Liver (tissue), 9 donors: ENCODE results near the gene TMEM86B. TPM values are rescaled to one million over a fixed set of nuclear protein-coding genes. Genes with fewer than 3 reads are reported as not detected.

ENCODE experiments used
- DNase-seq: peaks from one replicate; pipeline ENCODE4 v3.0.0-alpha.2; 2017; ENCODE audit warnings: low spot score
- H3K27ac ChIP-seq, 2 donors: one replicate each; pipeline ENCODE4 v1.7.0; 2013; ENCODE audit warnings: inconsistent platforms in 2 of 2, low read length in 2 of 2, control low read depth in 1 of 2, low read depth in 1 of 2, mild to moderate bottlenecking in 1 of 2
- H3K27me3 ChIP-seq, 4 donors: one replicate each; pipeline versions ENCODE4 v1.6.1 to v1.7.0; 2013; ENCODE audit warnings: low read length in 3 of 4, inconsistent platforms in 1 of 4, mild to moderate bottlenecking in 1 of 4, moderate library complexity in 1 of 4; ENCODE audit not compliant: control insufficient read depth in 4 of 4, insufficient read depth in 4 of 4
- H3K36me3 ChIP-seq, 4 donors: one replicate each; pipeline versions ENCODE4 v1.6.1 to v1.7.0; 2013; ENCODE audit warnings: low read length in 3 of 4, mild to moderate bottlenecking in 3 of 4, low read depth in 1 of 4, moderate library complexity in 1 of 4; ENCODE audit not compliant: control insufficient read depth in 4 of 4, insufficient read depth in 3 of 4
- H3K4me1 ChIP-seq, 4 donors: one replicate each; pipeline versions ENCODE4 v1.6.1 to v1.7.0; 2013; ENCODE audit warnings: low read length in 3 of 4, mild to moderate bottlenecking in 3 of 4, moderate library complexity in 1 of 4; ENCODE audit not compliant: control insufficient read depth in 4 of 4, insufficient read depth in 4 of 4
- H3K4me3 ChIP-seq, 3 donors: one replicate each; pipeline versions ENCODE4 v1.6.1 to v1.7.0; 2013; ENCODE audit warnings: low read length in 3 of 3, control low read depth in 1 of 3, low read depth in 1 of 3, mild to moderate bottlenecking in 1 of 3
- H3K9ac ChIP-seq, 2 donors: one replicate each; pipeline ENCODE4 v1.7.0; 2013; ENCODE audit warnings: low read length in 2 of 2, mild to moderate bottlenecking in 2 of 2, moderate library complexity in 2 of 2, control low read depth in 1 of 2, low read depth in 1 of 2
- H3K9me3 ChIP-seq, 4 donors: one replicate each; pipeline versions ENCODE4 v1.6.1 to v1.7.0; 2013; ENCODE audit warnings: low read length in 3 of 4; ENCODE audit not compliant: control insufficient read depth in 4 of 4
- FOXA1 ChIP-seq: IDR thresholded peaks from 2 replicates; pipeline ENCODE4 v1.6.1; 2016; ENCODE audit warnings: antibody characterized with exemption
- FOXA2 ChIP-seq: IDR thresholded peaks from 2 replicates; pipeline ENCODE4 v1.6.1; 2016; ENCODE audit warnings: antibody characterized with exemption
- GABPA ChIP-seq, 2 donors: IDR thresholded peaks in 1 of 2; conservative IDR thresholded peaks in 1 of 2; 2 replicates each; pipeline ENCODE4 v1.6.1; 2016; ENCODE audit warnings: antibody characterized with exemption in 2 of 2, mild to moderate bottlenecking in 1 of 2, moderate library complexity in 1 of 2
- HNF4A ChIP-seq, 2 donors: conservative IDR thresholded peaks; 2 replicates each; pipeline ENCODE4 v1.6.1; 2016; ENCODE audit warnings: antibody characterized with exemption in 2 of 2, mild to moderate bottlenecking in 2 of 2
- JUND ChIP-seq, 2 donors: IDR thresholded peaks; 2 replicates each; pipeline ENCODE4 v1.6.1; 2016; ENCODE audit warnings: antibody characterized with exemption in 2 of 2
- RAD21 ChIP-seq, 2 donors: IDR thresholded peaks; 2 replicates each; pipeline ENCODE4 v1.6.1; 2016; ENCODE audit warnings: antibody characterized with exemption in 2 of 2, mild to moderate bottlenecking in 2 of 2
- RXRA ChIP-seq, 2 donors: IDR thresholded peaks; 2 replicates each; pipeline ENCODE4 v1.6.1; 2017 to 2018; ENCODE audit warnings: antibody characterized with exemption in 2 of 2, mild to moderate bottlenecking in 1 of 2
- SP1 ChIP-seq: IDR thresholded peaks from 2 replicates; pipeline ENCODE4 v1.6.1; 2018; ENCODE audit warnings: antibody characterized with exemption, mild to moderate bottlenecking
- YY1 ChIP-seq: IDR thresholded peaks from 2 replicates; pipeline ENCODE4 v1.6.1; 2016; ENCODE audit warnings: antibody characterized with exemption, mild to moderate bottlenecking
- WGBS: extraction: QIAGEN DNeasy Blood & Tissue Kit; methylation state at CpG from one replicate; pipeline ENCODE4 v1.1.7; 2013; 5-methylcytosine and 5-hydroxymethylcytosine counted together
- polyA plus RNA-seq, 2 donors: library from polyadenylated mRNA; stranded (reverse) in 1 of 2; unstranded in 1 of 2; fragments of 200-250 nt in 1 of 2; fragments of >200 nt in 1 of 2; fragmentation: Nextera tagmentation in 1 of 2; extraction: Ambion mirVana in 1 of 2; gene quantifications; one replicate each; pipeline versions ENCODE4 v1.2.1 to v1.2.3, GENCODE V29; 2013 to 2015
- total RNA-seq, 2 donors: library from RNA; depleted of rRNA; stranded (reverse); fragments of >200 nt; gene quantifications; one replicate each; pipeline ENCODE4 v1.2.3, GENCODE V29; 2014
- TF ChIP-seq, protein P1 (sequence below): fragments of 150-350 bp; IDR thresholded peaks from 2 replicates; pipeline ENCODE4 v1.5.1; 2017; ENCODE audit warnings: improper control_type of control experiment, low read depth, low read length; ENCODE audit not compliant: missing input control
- TF ChIP-seq, protein P2 (sequence below): IDR thresholded peaks from 2 replicates; pipeline ENCODE4 v1.6.1; 2016; ENCODE audit warnings: antibody characterized with exemption, mild to moderate bottlenecking
- TF ChIP-seq, protein P3 (sequence below): IDR thresholded peaks from 2 replicates; pipeline ENCODE4 v1.6.1; 2016; ENCODE audit warnings: antibody characterized with exemption
- TF ChIP-seq, protein P4 (sequence below): IDR thresholded peaks from 2 replicates; pipeline ENCODE4 v1.6.1; 2016; ENCODE audit warnings: antibody characterized with exemption
- TF ChIP-seq, protein P5 (sequence below): IDR thresholded peaks from 2 replicates; pipeline ENCODE4 v1.6.1; 2016; ENCODE audit warnings: antibody characterized with exemption
- donor health status: healthy.
- donor health status: healthy.
- donor health status: healthy.
- donor health status: healthy.
- donor health status: healthy.

Gene TMEM86B
- total and polyA plus RNA-seq, 4 donors: 4.8 to 20.1 (median 16.6) TPM

DNA sequence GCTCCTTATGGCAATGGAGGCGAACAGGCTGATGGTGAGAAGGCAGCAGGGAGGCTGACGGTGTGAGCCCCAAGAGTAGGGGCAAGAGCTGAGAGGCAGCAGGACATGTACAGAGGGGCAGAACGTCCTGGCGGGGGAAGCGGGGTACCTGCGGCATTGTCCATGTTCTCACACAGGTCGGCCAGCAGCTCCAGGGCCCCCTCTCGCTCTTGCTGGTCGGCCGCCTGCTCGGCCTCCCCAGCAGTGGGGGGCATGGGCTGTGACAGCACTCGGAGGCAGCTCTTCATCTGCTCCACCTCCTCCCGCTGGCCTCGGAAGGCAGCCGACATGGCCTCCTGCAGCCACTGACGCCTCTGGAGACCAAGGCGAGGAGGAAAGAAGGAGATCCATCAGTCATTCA lies 48.9 kb upstream of the TMEM86B start:
- Histone ChIP-seq H3K4me3 (no peak overlapping the region), H3K27ac (no peak overlapping the region), H3K9me3 (no peaks in the 10 kb centered on the region), H3K4me1 (peaks cover 7 to 15% (median 10%) of the 10 kb centered on the region in 4 donors), H3K9ac (no peak overlapping the region), H3K27me3 (no peaks in the 10 kb centered on the region), H3K36me3 (peaks cover 3 to 33% (median 5%) of the 10 kb centered on the region in 4 donors)
- no peak for DNase-seq
- no peak for TF ChIP-seq HNF4A (conservative IDR thresholded peaks at IDR 0.05)
- no peak for TF ChIP-seq GABPA (IDR thresholded peaks at IDR 0.05 in 1 of 2, conservative IDR thresholded peaks at IDR 0.05 in 1 of 2)
- TF ChIP-seq RAD21 (IDR thresholded peaks at IDR 0.05): no peak
- no peak for TF ChIP-seq FOXA1
- TF ChIP-seq, protein P1, sequence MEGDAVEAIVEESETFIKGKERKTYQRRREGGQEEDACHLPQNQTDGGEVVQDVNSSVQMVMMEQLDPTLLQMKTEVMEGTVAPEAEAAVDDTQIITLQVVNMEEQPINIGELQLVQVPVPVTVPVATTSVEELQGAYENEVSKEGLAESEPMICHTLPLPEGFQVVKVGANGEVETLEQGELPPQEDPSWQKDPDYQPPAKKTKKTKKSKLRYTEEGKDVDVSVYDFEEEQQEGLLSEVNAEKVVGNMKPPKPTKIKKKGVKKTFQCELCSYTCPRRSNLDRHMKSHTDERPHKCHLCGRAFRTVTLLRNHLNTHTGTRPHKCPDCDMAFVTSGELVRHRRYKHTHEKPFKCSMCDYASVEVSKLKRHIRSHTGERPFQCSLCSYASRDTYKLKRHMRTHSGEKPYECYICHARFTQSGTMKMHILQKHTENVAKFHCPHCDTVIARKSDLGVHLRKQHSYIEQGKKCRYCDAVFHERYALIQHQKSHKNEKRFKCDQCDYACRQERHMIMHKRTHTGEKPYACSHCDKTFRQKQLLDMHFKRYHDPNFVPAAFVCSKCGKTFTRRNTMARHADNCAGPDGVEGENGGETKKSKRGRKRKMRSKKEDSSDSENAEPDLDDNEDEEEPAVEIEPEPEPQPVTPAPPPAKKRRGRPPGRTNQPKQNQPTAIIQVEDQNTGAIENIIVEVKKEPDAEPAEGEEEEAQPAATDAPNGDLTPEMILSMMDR: no peak
- TF ChIP-seq, protein P2, sequence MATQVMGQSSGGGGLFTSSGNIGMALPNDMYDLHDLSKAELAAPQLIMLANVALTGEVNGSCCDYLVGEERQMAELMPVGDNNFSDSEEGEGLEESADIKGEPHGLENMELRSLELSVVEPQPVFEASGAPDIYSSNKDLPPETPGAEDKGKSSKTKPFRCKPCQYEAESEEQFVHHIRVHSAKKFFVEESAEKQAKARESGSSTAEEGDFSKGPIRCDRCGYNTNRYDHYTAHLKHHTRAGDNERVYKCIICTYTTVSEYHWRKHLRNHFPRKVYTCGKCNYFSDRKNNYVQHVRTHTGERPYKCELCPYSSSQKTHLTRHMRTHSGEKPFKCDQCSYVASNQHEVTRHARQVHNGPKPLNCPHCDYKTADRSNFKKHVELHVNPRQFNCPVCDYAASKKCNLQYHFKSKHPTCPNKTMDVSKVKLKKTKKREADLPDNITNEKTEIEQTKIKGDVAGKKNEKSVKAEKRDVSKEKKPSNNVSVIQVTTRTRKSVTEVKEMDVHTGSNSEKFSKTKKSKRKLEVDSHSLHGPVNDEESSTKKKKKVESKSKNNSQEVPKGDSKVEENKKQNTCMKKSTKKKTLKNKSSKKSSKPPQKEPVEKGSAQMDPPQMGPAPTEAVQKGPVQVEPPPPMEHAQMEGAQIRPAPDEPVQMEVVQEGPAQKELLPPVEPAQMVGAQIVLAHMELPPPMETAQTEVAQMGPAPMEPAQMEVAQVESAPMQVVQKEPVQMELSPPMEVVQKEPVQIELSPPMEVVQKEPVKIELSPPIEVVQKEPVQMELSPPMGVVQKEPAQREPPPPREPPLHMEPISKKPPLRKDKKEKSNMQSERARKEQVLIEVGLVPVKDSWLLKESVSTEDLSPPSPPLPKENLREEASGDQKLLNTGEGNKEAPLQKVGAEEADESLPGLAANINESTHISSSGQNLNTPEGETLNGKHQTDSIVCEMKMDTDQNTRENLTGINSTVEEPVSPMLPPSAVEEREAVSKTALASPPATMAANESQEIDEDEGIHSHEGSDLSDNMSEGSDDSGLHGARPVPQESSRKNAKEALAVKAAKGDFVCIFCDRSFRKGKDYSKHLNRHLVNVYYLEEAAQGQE: no peak
- TF ChIP-seq, protein P3, sequence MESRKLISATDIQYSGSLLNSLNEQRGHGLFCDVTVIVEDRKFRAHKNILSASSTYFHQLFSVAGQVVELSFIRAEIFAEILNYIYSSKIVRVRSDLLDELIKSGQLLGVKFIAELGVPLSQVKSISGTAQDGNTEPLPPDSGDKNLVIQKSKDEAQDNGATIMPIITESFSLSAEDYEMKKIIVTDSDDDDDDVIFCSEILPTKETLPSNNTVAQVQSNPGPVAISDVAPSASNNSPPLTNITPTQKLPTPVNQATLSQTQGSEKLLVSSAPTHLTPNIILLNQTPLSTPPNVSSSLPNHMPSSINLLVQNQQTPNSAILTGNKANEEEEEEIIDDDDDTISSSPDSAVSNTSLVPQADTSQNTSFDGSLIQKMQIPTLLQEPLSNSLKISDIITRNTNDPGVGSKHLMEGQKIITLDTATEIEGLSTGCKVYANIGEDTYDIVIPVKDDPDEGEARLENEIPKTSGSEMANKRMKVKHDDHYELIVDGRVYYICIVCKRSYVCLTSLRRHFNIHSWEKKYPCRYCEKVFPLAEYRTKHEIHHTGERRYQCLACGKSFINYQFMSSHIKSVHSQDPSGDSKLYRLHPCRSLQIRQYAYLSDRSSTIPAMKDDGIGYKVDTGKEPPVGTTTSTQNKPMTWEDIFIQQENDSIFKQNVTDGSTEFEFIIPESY: no peak
- TF ChIP-seq YY1: no peak
- TF ChIP-seq, protein P4, sequence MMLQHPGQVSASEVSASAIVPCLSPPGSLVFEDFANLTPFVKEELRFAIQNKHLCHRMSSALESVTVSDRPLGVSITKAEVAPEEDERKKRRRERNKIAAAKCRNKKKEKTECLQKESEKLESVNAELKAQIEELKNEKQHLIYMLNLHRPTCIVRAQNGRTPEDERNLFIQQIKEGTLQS: no peak
- no peak for TF ChIP-seq SP1
- TF ChIP-seq, protein P5, sequence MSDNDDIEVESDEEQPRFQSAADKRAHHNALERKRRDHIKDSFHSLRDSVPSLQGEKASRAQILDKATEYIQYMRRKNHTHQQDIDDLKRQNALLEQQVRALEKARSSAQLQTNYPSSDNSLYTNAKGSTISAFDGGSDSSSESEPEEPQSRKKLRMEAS: no peak
- TF ChIP-seq RXRA (IDR thresholded peaks at IDR 0.05): no peak
- no peak for TF ChIP-seq FOXA2
- no peak for TF ChIP-seq JUND (IDR thresholded peaks at IDR 0.05)
- 93% methylated on average over 17 of the region's 17 CpGs for WGBS

DNA sequence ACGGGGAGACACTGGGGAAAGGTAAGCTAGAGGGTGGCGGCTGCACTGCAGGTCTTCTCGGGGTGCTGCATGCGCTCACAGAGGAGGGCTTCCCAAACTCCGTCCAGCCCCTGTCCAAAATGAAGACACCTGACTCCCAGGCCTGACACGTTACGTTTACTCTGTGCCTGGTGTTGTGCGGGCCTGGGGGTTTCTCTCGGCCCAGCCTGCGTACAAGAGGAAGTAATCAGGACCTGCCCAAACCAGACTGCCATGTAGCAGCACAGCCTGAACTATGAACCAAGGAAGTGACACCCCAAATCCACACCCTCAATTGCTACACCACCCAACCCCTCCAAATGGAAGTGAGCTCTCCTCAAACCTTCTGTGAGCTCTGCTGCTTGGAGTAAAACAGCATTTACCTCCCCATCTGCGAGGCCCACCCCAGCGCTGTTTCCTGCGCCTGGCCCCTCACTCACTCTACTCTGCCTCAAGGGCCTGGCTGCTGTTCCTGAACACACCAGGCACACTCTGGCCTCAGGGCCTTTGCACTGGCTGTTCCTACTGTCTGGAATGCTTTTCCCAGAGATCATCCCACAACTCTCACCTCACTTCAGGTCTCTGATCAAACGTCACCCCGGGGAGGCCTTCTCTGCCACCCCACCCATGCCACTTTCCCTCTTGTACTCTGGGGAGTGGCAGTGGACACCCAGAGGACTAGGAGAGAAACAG lies 48.3 kb upstream of the TMEM86B start:
- no peak for DNase-seq
- Histone ChIP-seq H3K9me3 (no peaks in the 10 kb centered on the region), H3K27me3 (no peaks in the 10 kb centered on the region), H3K36me3 (peaks cover 3 to 35% (median 7%) of the 10 kb centered on the region in 4 donors), H3K4me3 (no peak overlapping the region), H3K4me1 (peaks cover 7 to 15% (median 10%) of the 10 kb centered on the region in 4 donors), H3K9ac (no peak overlapping the region), H3K27ac (no peak overlapping the region)
- WGBS: 89% methylated on average over 15 of the region's 15 CpGs
- no peak for TF ChIP-seq YY1
- TF ChIP-seq, protein P5: no peak
- TF ChIP-seq, protein P1: no peak
- no peak for TF ChIP-seq GABPA (IDR thresholded peaks at IDR 0.05 in 1 of 2, conservative IDR thresholded peaks at IDR 0.05 in 1 of 2)
- TF ChIP-seq, protein P3: no peak
